ENCODE results near the gene GRIN3B.
"Not testable (repeated sequence)": the region's sequence is repeated elsewhere in the genome, so short reads cannot be mapped to it uniquely, and the experiment has no call there.

GRIN3B gene, protein sequence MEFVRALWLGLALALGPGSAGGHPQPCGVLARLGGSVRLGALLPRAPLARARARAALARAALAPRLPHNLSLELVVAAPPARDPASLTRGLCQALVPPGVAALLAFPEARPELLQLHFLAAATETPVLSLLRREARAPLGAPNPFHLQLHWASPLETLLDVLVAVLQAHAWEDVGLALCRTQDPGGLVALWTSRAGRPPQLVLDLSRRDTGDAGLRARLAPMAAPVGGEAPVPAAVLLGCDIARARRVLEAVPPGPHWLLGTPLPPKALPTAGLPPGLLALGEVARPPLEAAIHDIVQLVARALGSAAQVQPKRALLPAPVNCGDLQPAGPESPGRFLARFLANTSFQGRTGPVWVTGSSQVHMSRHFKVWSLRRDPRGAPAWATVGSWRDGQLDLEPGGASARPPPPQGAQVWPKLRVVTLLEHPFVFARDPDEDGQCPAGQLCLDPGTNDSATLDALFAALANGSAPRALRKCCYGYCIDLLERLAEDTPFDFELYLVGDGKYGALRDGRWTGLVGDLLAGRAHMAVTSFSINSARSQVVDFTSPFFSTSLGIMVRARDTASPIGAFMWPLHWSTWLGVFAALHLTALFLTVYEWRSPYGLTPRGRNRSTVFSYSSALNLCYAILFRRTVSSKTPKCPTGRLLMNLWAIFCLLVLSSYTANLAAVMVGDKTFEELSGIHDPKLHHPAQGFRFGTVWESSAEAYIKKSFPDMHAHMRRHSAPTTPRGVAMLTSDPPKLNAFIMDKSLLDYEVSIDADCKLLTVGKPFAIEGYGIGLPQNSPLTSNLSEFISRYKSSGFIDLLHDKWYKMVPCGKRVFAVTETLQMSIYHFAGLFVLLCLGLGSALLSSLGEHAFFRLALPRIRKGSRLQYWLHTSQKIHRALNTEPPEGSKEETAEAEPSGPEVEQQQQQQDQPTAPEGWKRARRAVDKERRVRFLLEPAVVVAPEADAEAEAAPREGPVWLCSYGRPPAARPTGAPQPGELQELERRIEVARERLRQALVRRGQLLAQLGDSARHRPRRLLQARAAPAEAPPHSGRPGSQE

DNA sequence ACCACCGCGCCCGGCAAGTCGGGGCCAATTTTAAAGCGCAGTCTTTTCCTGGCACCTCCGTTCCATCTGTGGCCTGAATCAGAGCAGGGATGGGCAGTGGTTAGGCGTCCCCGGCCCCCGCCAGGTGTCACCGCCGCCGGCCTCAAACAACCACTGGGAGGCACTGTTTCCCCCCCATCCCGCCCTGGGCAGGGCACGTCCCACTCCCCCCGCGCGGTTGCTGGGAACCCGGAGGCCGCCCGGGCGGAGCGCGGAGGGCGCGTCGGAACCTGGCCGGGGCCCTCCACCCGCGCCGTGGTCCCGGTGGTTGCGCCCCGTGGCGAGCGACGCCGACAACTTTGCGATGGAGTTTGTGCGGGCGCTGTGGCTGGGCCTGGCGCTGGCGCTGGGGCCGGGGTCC, at the start of gene GRIN3B:
TSS of gene GRIN3B (plus strand) at position 325 of the 400 bp plus-strand sequence. CDS start at position 344, 19 bp downstream.
- no peak for DNase-seq

- no peak for DNase-seq
Observed at GRCh38 chr19:952049-952679, 48.1 kb upstream of the GRIN3B start.

- DNase-seq = no peak
Observed at GRCh38 chr19:952680-953444, 47.4 kb upstream of the GRIN3B start.

DNA sequence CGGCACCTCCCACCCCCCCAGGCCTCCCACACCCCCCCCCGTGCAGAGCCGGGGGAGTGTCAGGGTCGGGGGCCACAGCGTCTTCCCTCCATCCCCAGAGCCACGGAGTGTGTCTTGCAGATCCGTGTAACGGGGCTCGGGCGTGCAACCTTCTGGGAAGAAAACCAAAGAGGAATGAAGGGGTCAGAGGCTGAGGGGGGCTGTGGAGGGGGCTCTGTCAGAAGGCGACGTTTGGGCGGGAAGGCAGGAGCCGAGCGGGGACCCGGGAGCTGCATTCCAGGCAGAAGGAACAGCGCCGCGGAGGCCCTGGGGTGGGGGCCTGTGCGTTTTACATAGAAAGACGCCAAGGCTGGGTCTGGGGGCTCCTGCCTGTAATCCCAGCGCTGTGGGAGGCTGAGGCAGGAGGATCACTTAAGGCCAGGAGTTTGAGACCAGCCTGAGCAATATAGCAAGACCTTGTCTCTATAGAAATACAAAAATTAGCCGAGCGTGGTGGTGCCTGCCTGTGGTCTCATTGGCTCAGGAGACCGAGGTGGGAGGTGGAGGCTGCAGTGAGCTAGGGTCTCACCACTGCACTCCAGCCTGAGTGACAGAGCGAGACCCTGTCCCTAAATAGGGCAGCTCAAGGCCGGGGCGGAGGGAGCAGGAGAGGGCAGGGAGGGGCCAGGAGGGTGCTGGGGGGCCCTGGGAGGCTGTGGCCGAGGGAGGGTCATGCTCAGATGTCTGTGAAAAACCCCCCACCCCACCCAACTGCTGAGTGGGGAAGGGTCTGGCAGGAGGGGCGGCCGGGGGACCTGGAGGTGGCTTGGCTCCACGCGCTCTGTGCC, 46.6 kb upstream of the GRIN3B start:
- DNase-seq = no peak

DNA sequence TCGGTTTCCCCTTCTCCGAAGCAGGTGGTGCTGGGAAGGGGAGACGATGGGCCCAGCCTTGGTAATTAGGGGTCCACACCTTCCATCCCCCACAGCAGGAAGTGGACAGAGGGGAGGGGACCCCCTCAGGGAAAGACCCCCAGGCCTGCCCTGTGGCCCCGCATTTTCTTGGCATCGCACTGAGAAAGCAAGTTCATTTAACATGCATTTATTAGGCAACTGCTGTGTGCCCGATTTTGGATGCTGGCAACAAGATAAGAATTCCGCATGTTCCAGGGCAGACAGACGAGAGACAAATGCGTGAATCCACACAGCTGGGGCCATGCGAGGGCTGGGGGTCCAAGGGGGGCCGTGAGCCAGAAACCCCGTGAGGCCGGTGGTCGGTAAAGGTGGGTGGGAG, 45.9 kb upstream of the GRIN3B start:
- no peak for DNase-seq

DNA sequence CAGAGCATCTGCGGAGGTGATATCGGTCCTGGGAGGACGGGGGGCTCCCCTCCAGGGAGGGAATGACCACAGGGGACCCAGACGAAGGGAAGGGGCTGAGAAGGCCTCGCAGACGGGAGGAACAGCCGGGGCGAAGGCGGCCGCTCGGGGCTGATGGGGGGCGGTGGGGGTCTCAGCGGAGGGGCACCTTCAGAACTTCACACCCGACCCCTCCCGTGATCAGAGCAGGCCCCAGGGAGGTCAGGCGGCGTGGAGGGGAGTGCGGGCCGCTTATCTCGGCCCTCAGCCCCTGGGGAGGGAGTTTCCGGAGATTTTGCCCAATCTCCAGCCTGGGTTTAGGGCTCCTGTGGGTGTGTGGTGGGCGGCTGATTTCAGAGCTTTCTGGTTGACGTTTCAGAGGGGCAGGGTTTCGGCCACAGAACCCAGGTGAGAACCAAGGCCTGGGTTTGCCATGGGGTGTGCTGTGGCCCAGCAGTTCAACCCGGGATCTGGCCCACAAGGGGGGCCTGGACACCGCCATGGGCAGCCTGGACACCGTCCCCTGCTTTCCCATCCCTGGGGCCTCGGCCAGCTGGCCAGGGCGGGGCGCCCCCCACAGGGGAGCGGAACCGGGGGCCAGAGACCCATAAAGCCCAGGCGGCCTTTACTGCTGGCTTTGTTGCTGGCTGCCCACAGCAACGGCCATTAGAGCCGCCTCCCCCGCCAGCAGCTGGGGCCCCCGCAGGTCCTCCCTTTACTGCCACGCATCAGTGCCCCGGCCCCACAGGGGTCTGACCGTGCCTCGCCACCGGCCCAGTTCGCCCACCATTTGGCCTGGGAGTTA, 45.3 kb upstream of the GRIN3B start:
- DNase-seq = no peak

GRCh38 chr19:955803-956765, 44.1 kb upstream of the GRIN3B start:
- no peak for DNase-seq

- no peak for DNase-seq
Observed at GRCh38 chr19:956766-957440, 43.3 kb upstream of the GRIN3B start.

DNA sequence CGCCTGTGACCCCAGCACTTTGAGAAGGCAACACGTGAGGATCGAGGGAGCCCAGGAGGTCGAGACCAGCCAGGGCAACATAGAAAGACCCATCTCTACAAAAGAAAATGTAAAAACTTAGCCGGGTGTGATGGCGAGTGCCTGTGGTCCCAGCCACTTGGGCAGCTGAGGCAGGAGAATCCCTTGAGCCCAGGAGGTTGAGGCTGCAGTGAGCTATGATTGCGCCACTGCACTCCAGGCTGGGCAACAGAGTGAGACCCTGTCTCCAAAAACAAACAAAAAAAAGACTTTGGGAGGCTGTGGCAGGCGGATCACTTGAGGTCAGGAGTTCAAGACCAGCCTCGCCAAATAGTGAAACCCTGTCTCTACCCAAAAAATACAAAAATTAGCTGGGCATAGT, 42.6 kb upstream of the GRIN3B start:
- not testable (repeated sequence) for DNase-seq

DNA sequence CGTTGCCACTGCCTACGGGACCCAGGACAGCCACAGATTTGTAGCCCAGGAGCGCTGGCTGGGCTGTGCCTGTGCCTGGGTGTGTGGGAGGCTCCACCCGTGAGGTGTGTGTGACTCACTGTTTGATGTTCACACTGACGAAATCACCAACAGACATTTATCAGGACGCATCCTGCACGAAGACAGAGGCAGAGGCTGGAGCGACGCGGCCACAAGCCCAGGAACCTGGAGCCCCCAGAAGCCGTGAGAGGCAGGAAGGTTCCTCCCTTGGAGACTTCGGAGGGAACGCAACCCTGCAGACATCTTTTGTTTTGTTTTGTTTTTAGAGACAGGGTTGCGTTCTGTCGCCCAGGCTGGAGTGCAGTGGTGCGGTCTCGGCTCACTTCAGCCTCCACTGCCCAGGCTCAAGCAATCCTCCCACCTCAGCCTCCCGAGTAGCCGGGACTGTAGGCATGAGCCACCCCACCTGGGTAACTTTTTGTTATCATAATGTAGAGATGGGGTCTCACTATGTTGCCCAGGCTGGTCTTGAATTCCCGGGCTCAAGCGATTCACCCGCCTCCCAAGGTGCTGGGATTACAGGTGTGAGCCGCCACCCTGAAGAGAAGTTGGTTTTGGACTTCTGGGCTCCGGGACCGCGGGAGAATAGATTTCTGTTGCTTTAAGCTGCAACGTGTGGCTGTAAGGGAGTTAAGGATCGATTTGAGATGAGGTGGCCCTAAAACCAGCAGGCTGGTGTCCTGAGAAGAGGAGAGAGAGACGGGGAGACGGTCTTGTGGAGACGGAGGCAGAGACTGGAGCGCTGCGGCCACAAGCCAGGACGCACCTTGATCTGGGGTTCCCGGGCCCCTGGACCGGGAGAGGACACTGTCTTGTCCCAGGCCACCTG, 41.0 kb upstream of the GRIN3B start:
- DNase-seq = no peak

DNA sequence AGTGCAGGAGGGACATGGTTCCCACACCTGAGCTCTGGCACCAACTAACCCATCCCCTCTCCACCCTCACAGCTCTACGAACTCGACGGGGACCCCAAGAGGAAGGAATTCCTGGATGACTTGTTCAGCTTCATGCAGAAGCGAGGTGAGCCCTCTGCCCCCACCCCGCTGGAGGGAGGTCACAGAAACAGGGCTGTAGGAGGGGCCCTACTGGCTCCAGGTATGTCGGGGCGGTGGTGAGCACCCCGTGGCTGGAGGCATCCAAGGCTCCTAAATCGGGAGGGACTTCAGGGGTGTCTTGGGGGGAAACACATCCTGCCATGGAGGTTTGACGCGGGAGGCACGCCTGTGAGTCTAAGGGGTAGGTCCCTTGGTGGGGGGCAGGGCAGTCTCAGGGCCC, 40.2 kb upstream of the GRIN3B start:
- DNase-seq = no peak

DNA sequence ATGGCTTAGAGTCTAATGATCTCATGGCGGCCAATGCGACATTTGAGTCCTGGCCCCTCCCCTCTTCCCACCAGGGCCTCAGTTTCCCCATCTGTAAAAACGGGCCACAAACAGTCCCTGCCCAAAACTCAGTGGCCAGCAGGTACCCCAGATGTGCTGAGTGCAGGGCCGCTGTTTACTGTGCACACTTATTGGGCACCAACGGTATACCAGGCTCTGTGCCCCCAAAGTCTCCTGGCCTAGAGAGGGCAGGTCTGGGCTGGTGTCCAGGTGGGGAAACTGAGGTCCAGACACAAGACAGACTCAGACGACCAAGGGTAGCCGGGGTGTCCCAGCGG, 39.6 kb upstream of the GRIN3B start:
- DNase-seq = no peak

DNA sequence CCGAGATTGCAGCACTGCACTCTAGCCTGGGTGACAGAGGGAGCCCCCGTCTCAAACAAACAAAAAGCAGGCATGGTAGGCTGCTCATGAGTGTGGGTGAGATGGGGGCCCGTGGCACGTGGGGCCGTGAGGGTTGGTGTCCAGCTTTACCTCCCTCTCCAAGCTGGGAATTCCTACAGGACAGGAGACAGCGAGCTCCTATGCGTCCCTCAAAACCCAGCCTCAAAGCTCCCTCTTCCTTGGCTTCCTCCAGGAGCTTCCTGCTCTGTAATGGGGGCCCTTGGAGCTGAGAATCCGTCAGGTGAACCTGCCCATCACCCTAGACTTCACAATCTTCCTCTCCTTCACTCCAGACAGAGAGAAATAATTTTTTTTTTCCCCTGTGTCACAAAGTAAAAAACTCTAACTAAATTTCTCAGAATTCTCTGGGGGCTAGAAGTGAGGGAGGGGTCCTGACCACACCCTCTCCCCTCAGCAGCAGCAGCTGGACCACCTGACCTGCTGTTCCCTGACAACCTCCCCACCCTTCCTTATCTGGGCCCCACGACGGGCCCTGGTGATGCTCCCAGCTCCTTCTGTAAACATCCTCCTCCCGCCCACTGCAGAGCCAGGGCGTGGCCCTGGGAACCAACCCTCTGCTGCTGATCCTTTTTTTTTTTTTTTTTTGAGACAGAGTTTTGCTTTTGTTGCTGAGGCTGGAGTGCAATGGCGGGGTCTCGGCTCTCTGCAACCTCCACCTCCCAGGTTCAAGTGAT, 38.2 kb upstream of the GRIN3B start:
- DNase-seq = no peak

GRCh38 chr19:962683-963400, 37.4 kb upstream of the GRIN3B start:
- DNase-seq = no peak

GRCh38 chr19:963486-963951, 36.7 kb upstream of the GRIN3B start:
- no peak for DNase-seq

DNA sequence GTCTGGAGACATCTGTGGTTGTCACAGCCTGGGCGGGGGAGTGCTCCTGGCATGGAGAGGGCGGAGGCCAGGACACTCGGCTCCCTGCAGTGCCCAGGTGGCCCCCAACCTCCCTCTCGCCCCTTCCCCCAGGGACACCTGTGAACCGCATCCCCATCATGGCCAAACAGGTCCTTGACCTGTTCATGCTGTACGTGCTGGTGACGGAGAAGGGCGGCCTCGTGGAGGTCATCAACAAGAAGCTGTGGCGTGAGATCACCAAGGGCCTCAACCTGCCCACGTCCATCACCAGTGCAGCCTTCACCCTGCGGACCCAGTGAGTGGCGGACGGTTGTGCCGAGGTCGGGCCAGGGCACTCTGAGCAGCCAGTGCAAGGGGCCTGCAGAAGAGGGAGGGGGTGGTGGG, 36.1 kb upstream of the GRIN3B start:
- DNase-seq = no peak

Measured in NCI-H345 (cell line).